Peyer's patch (tissue), 4 donors: ENCODE data around the gene YIPF6. TPM values are rescaled to one million over a fixed set of nuclear protein-coding genes. Genes with fewer than 3 reads are reported as not detected.

ENCODE experiments used
- DNase-seq, 3 donors: peaks; one replicate each; pipeline ENCODE4 v3.0.0-alpha.2; 2017 to 2019
- H3K27ac ChIP-seq, 4 donors: fragments of 200-600 bp; sonication (generic); one replicate each; pipeline ENCODE4 v1.5.1; 2016 to 2019
- H3K27me3 ChIP-seq, 2 donors: fragments of 200-600 bp; sonication (generic); one replicate each; pipeline ENCODE4 v1.5.1; 2019
- H3K36me3 ChIP-seq, 3 donors: fragments of 200-600 bp; sonication (generic); one replicate each; pipeline ENCODE4 v1.5.1; 2016 to 2019
- H3K4me1 ChIP-seq, 4 donors: fragments of 200-600 bp; sonication (generic); one replicate each; pipeline ENCODE4 v1.5.1; 2016 to 2019
- H3K4me3 ChIP-seq, 4 donors: fragments of 200-600 bp; sonication (generic); 1 replicate in 3 of 4; 2 replicates in 1 of 4; pipeline ENCODE4 v1.5.1; 2016 to 2019; ENCODE audit warnings: mild to moderate bottlenecking in 1 of 4
- H3K9me3 ChIP-seq, 4 donors: fragments of 200-600 bp; sonication (generic); one replicate each; pipeline ENCODE4 v1.5.1; 2016 to 2019; ENCODE audit warnings: mild to moderate bottlenecking in 1 of 4
- CTCF ChIP-seq, 6 experiments: fragments of 450-650 bp in 4 of 6; fragments of 200-600 bp in 2 of 6; sonication (generic) in 1 of 6; IDR thresholded peaks; one replicate each; pipeline ENCODE4 v1.5.1; 2017 to 2019; ENCODE audit warnings: antibody characterized with exemption in 6 of 6, mild to moderate bottlenecking in 3 of 6, moderate library complexity in 1 of 6
- POLR2A ChIP-seq, 2 donors: fragments of 450-650 bp; IDR thresholded peaks; one replicate each; pipeline ENCODE4 v1.5.1; 2017; ENCODE audit warnings: antibody characterized with exemption in 2 of 2, mild to moderate bottlenecking in 2 of 2, moderate library complexity in 2 of 2
- total RNA-seq, 4 donors: library from RNA; depleted of rRNA; stranded (reverse); fragments of >200 nt; gene quantifications; one replicate each; pipeline ENCODE4 v1.1.0, GENCODE V29; 2016

Gene YIPF6
- total RNA-seq, 4 donors from 2014 or later = 22.6 to 24.8 (median 23.9) TPM

- Histone ChIP-seq H3K36me3 (no peaks in the 10 kb centered on the region), H3K27me3 (no peaks in the 10 kb centered on the region), H3K27ac (peak overlapping the region; percentile 78 to 93 (median 92)), H3K9me3 (no peaks in the 10 kb centered on the region), H3K4me1 (peaks cover 0 to 12% (median 0%) of the 10 kb centered on the region in 4 donors), H3K4me3 (peak overlapping the region; percentile 57 to 80 (median 70))
- no peak for DNase-seq
- no peak for TF ChIP-seq POLR2A (IDR thresholded peaks at IDR 0.05)
- TF ChIP-seq CTCF (IDR thresholded peaks at IDR 0.05) = no peak
These were observed 775 bp upstream of the YIPF6 start for GRCh38 chrX:68498044-68498507.

- peak overlapping the region; percentile 57 to 80 (median 70) for H3K4me3 ChIP-seq
- peaks cover 0 to 12% (median 0%) of the 10 kb centered on the region in 4 donors for H3K4me1 ChIP-seq
- TF ChIP-seq POLR2A (IDR thresholded peaks at IDR 0.05) = no peak
- no peaks in the 10 kb centered on the region for H3K36me3 ChIP-seq
- no peaks in the 10 kb centered on the region for H3K27me3 ChIP-seq
- peak overlapping the region in 2 of 4 donors; percentile 91 to 93 for H3K27ac ChIP-seq
- no peaks in the 10 kb centered on the region for H3K9me3 ChIP-seq
- DNase-seq = no peak
These were observed 973 bp downstream of the YIPF6 start for GRCh38 chrX:68499543-68500504.

DNA sequence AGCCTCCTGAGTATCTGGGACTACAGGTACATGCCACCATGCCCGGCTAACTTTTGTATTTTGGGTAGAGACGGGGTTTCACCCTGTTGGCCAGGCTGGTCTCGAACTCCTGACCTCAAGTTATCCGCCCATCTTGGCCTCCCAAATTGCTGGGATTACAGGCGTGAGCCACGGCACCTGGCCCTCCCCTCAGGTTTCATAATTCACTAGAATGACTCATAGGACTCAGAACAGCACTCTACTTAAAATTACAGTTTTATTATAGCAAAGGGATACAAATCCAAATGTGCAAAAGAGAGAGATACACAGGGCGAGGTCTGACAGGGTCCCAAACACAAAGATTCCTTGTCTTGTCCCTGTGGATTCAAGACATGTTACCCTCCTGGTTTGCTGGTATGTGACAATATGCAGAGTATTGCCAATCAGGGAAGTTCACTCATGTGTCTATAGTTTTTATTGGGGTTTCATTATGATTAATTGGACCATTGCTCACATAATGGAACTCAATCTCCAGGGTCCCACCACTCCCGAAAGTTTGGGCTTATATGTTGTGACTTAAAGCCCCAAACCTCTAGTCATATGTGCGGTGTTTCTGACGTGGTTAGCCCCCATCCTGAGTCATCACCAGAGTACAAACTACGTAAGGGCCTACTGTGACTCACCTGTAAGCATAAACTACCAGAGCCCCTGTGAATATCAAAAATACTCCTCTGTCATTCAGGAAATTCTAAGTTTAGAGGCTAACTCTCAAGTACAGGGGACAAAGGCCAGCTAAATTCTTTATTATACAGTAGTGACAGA is 5.2 kb downstream of the YIPF6 start:
- Histone ChIP-seq H3K27ac (no peak overlapping the region), H3K9me3 (no peaks in the 10 kb centered on the region), H3K27me3 (no peaks in the 10 kb centered on the region), H3K36me3 (no peaks in the 10 kb centered on the region), H3K4me3 (no peak overlapping the region), H3K4me1 (peaks cover 0 to 12% (median 0%) of the 10 kb centered on the region in 4 donors)
- no peak for DNase-seq
- TF ChIP-seq CTCF (IDR thresholded peaks at IDR 0.05) = no peak
- no peak for TF ChIP-seq POLR2A (IDR thresholded peaks at IDR 0.05)

DNA sequence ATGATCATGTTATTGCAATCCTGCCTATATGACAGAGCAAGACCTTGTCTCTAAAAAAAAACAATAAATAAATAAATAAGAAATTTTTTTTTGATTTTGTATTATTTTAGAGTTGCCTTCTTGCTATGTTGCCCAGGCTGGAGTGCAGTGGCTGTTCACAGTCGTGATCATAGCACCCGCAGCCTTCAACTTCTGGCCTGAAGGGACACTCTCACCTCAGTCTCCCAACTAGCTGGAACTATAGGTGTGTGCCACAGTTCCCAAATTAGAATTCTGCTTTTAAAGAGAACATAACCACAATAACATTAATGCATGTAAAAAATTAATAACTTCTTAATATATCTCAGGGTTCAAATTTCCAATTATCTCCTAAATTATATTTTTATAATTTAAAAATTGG is 7.8 kb downstream of the YIPF6 start:
- Histone ChIP-seq H3K4me3 (no peak overlapping the region), H3K4me1 (no peaks in the 10 kb centered on the region), H3K27me3 (no peaks in the 10 kb centered on the region), H3K9me3 (no peaks in the 10 kb centered on the region), H3K36me3 (no peaks in the 10 kb centered on the region), H3K27ac (no peak overlapping the region)
- DNase-seq = no peak
- TF ChIP-seq CTCF (IDR thresholded peaks at IDR 0.05) = no peak
- TF ChIP-seq POLR2A (IDR thresholded peaks at IDR 0.05) = no peak

GRCh38 chrX:68508799-68509198 is 9.9 kb downstream of the YIPF6 start:
- H3K27me3 ChIP-seq = no peaks in the 10 kb centered on the region
- no peak overlapping the region for H3K27ac ChIP-seq
- no peak overlapping the region for H3K4me3 ChIP-seq
- H3K36me3 ChIP-seq = no peaks in the 10 kb centered on the region
- DNase-seq = no peak
- TF ChIP-seq CTCF (IDR thresholded peaks at IDR 0.05) = no peak
- TF ChIP-seq POLR2A (IDR thresholded peaks at IDR 0.05) = no peak
- no peaks in the 10 kb centered on the region for H3K9me3 ChIP-seq
- H3K4me1 ChIP-seq = no peaks in the 10 kb centered on the region
